Measurements from ENCODE around the gene METTL8.
"Not testable (repeated sequence)": the region's sequence is repeated elsewhere in the genome, so short reads cannot be mapped to it uniquely, and the experiment has no call there.

The METTL8 gene

DNA sequence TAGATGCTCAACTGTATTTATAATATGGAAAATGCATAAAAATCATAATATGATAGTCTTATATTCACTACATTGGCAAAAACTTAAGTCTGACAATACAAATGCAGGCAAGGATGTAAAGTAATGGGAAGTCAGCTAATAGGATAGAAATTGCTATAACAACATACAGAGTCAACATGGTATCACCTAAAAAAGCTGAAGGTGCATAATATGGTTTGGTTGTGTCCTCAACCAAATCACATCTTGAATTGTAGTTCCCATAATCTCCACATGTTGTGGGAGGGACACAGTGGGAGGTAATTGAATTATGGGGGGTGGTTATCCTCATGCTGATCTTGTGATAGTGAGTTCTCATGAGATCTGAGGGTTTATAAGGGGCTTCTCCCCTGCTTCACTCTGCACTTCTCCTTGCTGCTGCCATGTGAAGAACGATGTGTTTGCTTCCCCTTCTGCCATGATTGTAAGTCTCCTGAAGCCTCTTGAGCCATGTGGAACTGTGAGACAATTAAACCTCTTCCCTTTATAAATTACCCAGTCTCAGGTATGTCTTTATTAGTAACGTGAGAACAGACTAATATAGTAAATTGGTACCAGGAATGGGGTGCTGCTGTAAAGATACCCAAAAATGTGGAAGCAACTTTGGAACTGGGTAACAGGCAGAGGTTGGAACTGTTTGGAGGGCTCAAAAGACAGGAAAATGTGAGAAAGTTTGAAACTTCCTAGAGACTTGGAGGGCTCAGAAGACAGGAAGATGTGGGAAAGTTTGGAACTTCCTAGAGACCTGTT, 10.9 kb downstream of the METTL8 start:
- H3K4me3 ChIP-seq (ENCODE audit: low read length); H3K27me3 ChIP-seq (ENCODE audit: insufficient read depth, low read length); H3K27ac ChIP-seq (ENCODE audit: low read depth, low read length); H3K9ac ChIP-seq (ENCODE audit: low read depth, low read length); H3K4me1 ChIP-seq (ENCODE audit: insufficient read depth, low read length): not testable (repeated sequence)
- H3K36me3 ChIP-seq (ENCODE audit: insufficient read depth, low read length) = peaks cover 18% of the 10 kb centered on the region
- H3K9me3 ChIP-seq (ENCODE audit: insufficient read depth, low read depth, low read length) = peaks cover 36% of the 10 kb centered on the region
- 97% methylated on average over 2 of the region's 2 CpGs for WGBS

DNA sequence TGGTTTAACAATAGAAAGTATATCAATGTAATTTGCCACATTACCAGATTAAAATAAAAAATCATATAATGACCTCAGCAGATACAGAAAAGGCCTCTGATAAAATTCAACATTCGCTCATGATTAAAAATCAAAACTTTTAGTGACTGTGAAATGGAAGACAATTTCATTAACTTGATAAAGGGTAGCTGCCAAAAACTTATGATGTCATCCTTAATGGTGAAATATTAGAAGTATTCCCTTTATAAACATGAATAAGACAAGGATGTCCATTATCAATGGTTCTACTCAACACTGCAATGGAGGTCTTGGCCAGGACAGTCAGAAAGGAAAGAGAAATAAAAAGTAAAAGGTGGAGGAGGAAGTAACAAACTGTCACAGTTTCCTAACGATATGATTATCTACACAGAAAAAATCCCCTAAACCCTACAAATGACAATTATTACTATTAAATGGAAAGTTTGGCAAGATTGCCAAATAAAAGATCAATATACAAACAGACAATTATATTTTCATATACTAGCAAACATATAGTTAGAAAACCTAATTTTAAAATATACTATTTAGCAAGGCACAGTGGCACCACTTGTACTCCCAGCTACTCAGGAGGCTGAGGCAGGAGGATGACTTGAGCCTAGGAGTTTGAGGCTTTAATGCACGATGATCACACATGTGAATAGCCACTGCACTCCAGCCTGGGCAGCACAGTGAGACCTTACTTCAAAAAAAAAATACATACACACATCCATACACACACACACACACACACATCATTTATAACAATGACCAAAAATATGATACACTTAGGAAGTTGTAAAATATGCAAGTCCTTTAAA, 12.8 kb downstream of the METTL8 start:
- Histone ChIP-seq H3K4me1 (ENCODE audit: insufficient read depth, low read length) (peaks cover under 1% of the 10 kb centered on the region; the same call in 1 of the 2 replicates), H3K9me3 (ENCODE audit: insufficient read depth, low read depth, low read length) (peaks cover 30% of the 10 kb centered on the region), H3K4me3 (ENCODE audit: low read length) (no peak overlapping the region), H3K27me3 (ENCODE audit: insufficient read depth, low read length) (no peaks in the 10 kb centered on the region), H3K36me3 (ENCODE audit: insufficient read depth, low read length) (peaks cover 15% of the 10 kb centered on the region), H3K27ac (ENCODE audit: low read depth, low read length) (no peak overlapping the region), H3K9ac (ENCODE audit: low read depth, low read length) (no peak overlapping the region)
- WGBS = 97% methylated on average over 1 of the region's 3 CpGs

DNA sequence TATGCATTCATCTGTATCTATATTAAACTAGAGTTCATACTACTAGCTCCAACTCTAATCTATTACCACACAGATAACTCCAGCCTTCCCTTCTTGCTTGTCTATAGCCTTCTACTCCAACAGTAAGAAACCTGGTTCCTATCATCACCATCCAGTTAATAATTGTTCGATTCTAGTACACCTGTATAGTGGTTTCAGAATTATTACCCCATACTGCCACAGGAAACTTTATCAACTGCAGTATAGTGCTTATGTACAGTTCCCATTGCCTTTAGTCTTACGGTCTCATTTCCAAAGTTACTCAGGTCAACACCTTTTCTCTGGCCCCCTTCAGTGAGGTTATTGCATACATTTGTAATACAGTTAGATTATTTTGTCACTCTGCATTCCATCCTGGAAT, 14.5 kb downstream of the METTL8 start:
- H3K27me3 ChIP-seq (ENCODE audit: insufficient read depth, low read length) = no peaks in the 10 kb centered on the region
- 86% methylated on average over 2 of the region's 2 CpGs for WGBS
- H3K4me3 ChIP-seq (ENCODE audit: low read length) = no peak overlapping the region
- no peak overlapping the region for H3K27ac ChIP-seq (ENCODE audit: low read depth, low read length)
- H3K36me3 ChIP-seq (ENCODE audit: insufficient read depth, low read length) = peaks cover 9% of the 10 kb centered on the region
- H3K4me1 ChIP-seq (ENCODE audit: insufficient read depth, low read length) = peaks cover 4% of the 10 kb centered on the region
- H3K9me3 ChIP-seq (ENCODE audit: insufficient read depth, low read depth, low read length) = peaks cover 18% of the 10 kb centered on the region
- H3K9ac ChIP-seq (ENCODE audit: low read depth, low read length) = no peak overlapping the region

DNA sequence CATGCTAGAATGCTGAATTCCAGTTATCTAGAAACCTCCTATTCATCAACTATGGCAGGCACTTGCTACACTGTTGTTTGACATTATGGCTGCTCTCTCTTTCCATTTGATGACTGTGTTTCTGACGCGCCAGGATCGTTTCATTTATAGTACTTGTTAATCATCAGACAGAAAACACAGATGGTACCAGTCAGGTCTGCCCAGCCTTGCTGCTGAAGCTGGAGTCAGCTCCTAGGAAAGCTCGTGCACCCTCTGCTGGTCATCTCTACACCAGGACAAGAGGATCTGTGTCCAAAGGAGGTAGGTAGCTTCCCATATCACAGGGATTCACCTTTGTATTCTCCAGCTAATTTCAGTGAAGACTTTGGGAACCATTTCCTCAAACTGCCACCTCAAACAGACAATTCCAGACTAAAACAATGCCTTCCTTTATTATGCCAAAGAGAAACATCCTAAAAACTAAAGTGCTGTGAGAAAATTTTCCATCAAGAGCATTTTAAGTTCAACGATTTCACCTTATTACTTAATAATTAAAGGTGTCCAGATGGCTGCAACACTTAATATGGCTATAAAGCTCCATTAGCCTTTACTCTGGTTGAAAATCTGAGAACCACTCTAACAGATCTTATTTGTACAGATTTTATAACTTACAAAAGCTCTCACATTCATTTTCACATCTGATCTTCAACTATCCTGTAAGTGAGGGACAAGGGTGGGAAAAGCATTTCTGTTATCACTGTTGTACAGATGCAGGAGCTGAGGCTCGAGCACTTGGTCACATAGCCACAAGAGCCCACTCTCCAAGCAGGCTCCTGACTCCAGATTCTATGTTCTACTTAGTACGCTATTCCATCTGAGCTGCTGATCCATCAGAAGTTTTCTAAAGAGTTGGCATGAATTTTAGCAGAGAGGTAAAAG, 17.5 kb downstream of the METTL8 start:
- Histone ChIP-seq H3K4me1 (ENCODE audit: insufficient read depth, low read length) (peaks cover 13% of the 10 kb centered on the region), H3K36me3 (ENCODE audit: insufficient read depth, low read length) (no peaks in the 10 kb centered on the region), H3K4me3 (ENCODE audit: low read length) (no peak overlapping the region), H3K27ac (ENCODE audit: low read depth, low read length) (no peak overlapping the region), H3K9ac (ENCODE audit: low read depth, low read length) (no peak overlapping the region), H3K27me3 (ENCODE audit: insufficient read depth, low read length) (no peaks in the 10 kb centered on the region), H3K9me3 (ENCODE audit: insufficient read depth, low read depth, low read length) (no peaks in the 10 kb centered on the region)
- WGBS = 53% methylated on average over 7 of the region's 7 CpGs

DNA sequence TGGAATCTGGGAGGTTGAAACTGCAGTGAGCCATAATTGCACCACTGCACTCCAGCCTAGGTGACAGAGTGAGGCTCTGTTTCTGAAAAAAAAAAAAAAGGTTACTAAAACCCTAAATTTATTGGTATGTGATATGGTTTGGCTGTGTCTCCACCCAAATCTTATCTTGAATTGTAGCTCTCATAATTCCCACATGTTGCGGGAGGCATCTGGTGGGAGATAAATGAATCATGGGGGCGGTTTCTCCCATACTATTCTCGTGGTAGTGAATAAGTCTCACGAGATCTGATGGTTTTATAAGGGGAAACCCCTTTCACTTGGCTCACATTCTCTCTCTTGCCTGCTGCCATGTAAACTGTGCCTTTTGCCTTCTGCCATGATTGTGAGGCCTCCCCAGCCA, 19.1 kb downstream of the METTL8 start:
- 96% methylated on average over 4 of the region's 4 CpGs for WGBS
- H3K36me3 ChIP-seq (ENCODE audit: insufficient read depth, low read length); H3K27ac ChIP-seq (ENCODE audit: low read depth, low read length): not testable (repeated sequence)

DNA sequence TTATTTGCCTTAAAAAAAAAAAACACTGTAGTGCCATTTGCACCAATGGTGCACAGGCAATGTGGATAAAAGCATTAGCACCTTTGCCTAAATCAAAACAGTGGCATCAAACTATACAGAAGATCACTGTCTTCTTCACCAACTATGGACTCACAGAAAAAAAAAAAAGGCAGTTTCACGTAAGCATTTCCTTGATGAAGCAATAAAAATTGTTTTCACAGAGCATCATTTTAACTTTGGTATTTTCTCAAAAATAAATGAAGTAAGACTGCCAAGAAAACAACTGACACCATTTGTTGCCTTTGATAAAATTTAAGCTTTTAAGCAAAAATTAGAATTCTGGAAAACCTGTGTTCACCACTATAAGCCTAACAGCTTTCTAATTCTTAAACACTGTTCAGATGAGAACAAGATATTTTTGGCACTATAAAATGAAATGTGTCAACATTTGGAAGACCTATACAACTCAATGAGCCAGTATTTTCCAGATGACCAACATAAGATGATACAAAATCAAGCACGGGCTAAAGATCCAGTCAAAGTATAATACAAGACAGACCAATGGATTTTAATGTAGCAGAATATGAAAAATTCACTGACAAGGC, 21.1 kb downstream of the METTL8 start:
- Histone ChIP-seq H3K9me3 (ENCODE audit: insufficient read depth, low read depth, low read length) (no peaks in the 10 kb centered on the region), H3K4me1 (ENCODE audit: insufficient read depth, low read length) (peaks cover 42% of the 10 kb centered on the region), H3K36me3 (ENCODE audit: insufficient read depth, low read length) (no peaks in the 10 kb centered on the region), H3K9ac (ENCODE audit: low read depth, low read length) (no peak overlapping the region), H3K27ac (ENCODE audit: low read depth, low read length) (no peak overlapping the region), H3K4me3 (ENCODE audit: low read length) (no peak overlapping the region), H3K27me3 (ENCODE audit: insufficient read depth, low read length) (no peaks in the 10 kb centered on the region)
- WGBS = 95% methylated on average over 2 of the region's 2 CpGs

More for the DNA sequence above, 19.1 kb downstream of the METTL8 start:
- not testable (repeated sequence) for H3K9me3 ChIP-seq (ENCODE audit: insufficient read depth, low read depth, low read length); H3K9ac ChIP-seq (ENCODE audit: low read depth, low read length); H3K27me3 ChIP-seq (ENCODE audit: insufficient read depth, low read length); H3K4me3 ChIP-seq (ENCODE audit: low read length)
- peaks cover 29% of the 10 kb centered on the region for H3K4me1 ChIP-seq (ENCODE audit: insufficient read depth, low read length)

DNA sequence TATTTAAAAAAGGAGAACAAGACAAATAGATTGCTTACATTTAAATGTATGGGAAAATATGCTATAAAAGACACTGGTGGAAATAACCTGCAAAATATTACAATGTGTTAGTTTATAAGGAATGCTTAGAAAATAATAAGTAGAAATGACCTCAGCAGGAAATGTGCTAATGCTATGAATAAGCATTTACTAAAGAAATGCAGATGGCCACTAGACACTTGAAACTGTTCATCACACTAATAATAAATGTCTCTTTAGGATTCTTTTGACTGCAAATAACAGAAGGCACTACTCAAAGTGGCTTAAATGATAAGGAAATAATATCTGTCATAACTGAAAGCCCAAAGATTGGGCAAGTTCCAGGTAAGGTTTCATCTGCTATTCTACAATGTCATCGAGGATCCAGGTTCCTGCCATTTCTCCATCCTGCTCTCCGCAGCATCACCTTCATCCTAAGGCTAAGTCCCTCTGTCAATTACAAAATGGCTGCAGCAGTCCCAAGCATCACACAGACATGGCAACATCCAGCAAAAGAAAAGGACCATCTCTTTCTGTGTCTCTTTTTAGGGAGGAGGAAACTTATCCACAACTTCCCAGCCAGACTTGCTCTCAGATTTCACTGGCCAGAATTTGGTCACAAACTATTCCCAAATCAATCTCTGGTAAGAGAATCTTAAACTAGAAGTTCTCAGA, 21.9 kb downstream of the METTL8 start:
- H3K27ac ChIP-seq (ENCODE audit: low read depth, low read length) = no peak overlapping the region
- no peak overlapping the region for H3K9ac ChIP-seq (ENCODE audit: low read depth, low read length)
- no peak overlapping the region for H3K4me3 ChIP-seq (ENCODE audit: low read length)
- no peaks in the 10 kb centered on the region for H3K27me3 ChIP-seq (ENCODE audit: insufficient read depth, low read length)
- H3K4me1 ChIP-seq (ENCODE audit: insufficient read depth, low read length) = peaks cover 42% of the 10 kb centered on the region
- 93% methylated on average over 2 of the region's 2 CpGs for WGBS
- H3K36me3 ChIP-seq (ENCODE audit: insufficient read depth, low read length) = no peaks in the 10 kb centered on the region
- no peaks in the 10 kb centered on the region for H3K9me3 ChIP-seq (ENCODE audit: insufficient read depth, low read depth, low read length)

DNA sequence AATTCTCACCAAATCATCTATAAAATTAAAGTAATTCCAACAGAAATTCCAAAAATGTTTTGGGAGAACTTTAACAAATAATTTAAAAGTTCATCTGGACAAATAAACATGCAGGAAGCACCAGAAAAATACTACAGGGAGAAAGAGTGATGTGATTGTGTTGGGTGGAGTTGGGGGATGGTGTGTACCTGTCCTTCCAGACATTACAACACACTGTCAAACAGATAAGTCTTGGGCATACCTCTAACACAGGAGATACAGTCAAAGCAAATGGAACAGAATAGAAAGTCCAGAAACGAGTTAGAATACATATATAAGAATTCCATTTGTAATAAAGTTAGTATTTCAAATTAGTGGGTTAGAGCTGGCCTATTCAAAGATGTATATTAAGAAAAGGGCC, 22.6 kb downstream of the METTL8 start:
- no peak overlapping the region for H3K27ac ChIP-seq (ENCODE audit: low read depth, low read length)
- H3K4me1 ChIP-seq (ENCODE audit: insufficient read depth, low read length) = peaks cover 42% of the 10 kb centered on the region
- H3K36me3 ChIP-seq (ENCODE audit: insufficient read depth, low read length) = no peaks in the 10 kb centered on the region
- no peaks in the 10 kb centered on the region for H3K27me3 ChIP-seq (ENCODE audit: insufficient read depth, low read length)
- WGBS = no CpG with 5 or more reads among the region's 1 CpG
- no peak overlapping the region for H3K9ac ChIP-seq (ENCODE audit: low read depth, low read length)
- no peak overlapping the region for H3K4me3 ChIP-seq (ENCODE audit: low read length)
- H3K9me3 ChIP-seq (ENCODE audit: insufficient read depth, low read depth, low read length) = no peaks in the 10 kb centered on the region

DNA sequence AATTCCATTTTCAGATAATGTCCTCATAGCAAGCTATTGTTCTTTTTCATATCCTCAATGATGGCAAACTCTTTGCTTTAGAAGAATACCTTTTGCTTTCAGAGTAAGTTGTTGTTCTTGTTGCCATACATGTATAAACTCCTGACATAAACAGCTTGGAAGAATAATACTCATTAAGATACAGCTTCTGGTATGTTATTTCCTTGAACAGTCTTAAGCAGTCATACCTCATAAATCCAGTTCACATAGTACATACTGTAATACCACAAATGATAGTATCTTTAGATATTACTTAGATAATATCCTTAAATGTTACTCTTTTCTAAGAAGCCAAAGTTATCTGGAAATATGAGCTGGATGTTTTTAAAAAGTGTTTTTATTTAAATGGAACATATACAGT, 23.2 kb downstream of the METTL8 start:
- no peaks in the 10 kb centered on the region for H3K9me3 ChIP-seq (ENCODE audit: insufficient read depth, low read depth, low read length)
- peaks cover 38% of the 10 kb centered on the region for H3K4me1 ChIP-seq (ENCODE audit: insufficient read depth, low read length)
- no peak overlapping the region for H3K9ac ChIP-seq (ENCODE audit: low read depth, low read length)
- H3K27me3 ChIP-seq (ENCODE audit: insufficient read depth, low read length) = no peaks in the 10 kb centered on the region
- no peak overlapping the region for H3K27ac ChIP-seq (ENCODE audit: low read depth, low read length)
- no peaks in the 10 kb centered on the region for H3K36me3 ChIP-seq (ENCODE audit: insufficient read depth, low read length)
- H3K4me3 ChIP-seq (ENCODE audit: low read length) = no peak overlapping the region

DNA sequence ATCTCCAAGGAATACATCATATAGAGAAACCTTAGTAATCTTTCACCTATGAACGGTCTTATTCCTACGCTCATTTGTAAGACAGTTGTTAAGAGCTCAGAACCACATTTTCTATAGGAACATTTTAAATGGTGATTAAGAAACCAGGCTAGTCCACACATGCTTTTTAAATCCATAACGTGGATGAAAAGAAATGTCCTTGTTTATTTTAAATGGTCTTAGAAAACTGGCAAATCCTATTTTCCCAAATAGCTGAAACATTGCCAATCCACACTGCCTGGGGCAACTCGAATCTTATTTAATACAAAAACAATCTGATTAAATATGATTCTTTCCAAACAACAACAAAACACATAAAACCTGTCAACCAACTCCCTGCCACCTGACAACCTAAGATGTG, 23.7 kb downstream of the METTL8 start:
- Histone ChIP-seq H3K27me3 (ENCODE audit: insufficient read depth, low read length) (no peaks in the 10 kb centered on the region), H3K9me3 (ENCODE audit: insufficient read depth, low read depth, low read length) (no peaks in the 10 kb centered on the region), H3K27ac (ENCODE audit: low read depth, low read length) (peak overlapping the region; percentile 7; the same call in 1 of the 2 replicates), H3K4me3 (ENCODE audit: low read length) (no peak overlapping the region), H3K9ac (ENCODE audit: low read depth, low read length) (no peak overlapping the region), H3K4me1 (ENCODE audit: insufficient read depth, low read length) (peaks cover 38% of the 10 kb centered on the region), H3K36me3 (ENCODE audit: insufficient read depth, low read length) (no peaks in the 10 kb centered on the region)
- WGBS = 88% methylated on average over 2 of the region's 4 CpGs

Data from HUES64 (cell line).